Lung microvascular endothelial cell (primary cell): ENCODE results near the gene KCNJ2. TPM values are rescaled to one million over a fixed set of nuclear protein-coding genes. Genes with fewer than 3 reads are reported as not detected.

Experiments
- DNase-seq, 2 donors: peaks; one replicate each; pipeline versions ENCODE4 v3.0.0 to v3.0.0-alpha.2; 2010; ENCODE audit warnings: low read depth in 2 of 2
- total RNA-seq: library from RNA; depleted of rRNA; stranded (reverse); fragments of >200 nt; gene quantifications from 2 replicates; pipeline ENCODE4 v1.2.1, GENCODE V29; 2014

KCNJ2 gene
- total RNA-seq, 1 donor from 2014 or later, result 0.79 TPM

DNA sequence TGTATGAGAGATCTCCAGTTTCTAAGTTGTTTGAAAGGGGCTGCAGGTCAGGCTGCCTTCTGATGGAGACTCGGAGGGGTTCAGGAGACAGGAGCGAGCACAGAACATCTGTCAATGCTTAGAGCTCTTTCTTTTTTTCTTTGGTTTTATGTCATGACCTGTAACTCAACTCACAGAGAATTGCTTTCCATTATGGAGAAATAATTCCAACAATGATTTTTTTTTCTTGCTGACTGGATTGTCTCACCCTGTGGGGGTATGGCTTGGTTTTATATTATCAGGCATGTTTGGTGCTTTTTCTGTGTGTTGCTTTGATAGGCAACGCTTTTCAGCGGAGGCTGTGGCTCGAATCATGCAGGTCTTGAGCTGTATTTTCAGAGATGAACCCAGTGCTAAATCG lies 10.7 kb upstream of the KCNJ2 start:
- DNase-seq, result peak; percentile 26 to 57

- DNase-seq, result peak in 1 of 2 donors; percentile 81
Measured at GRCh38 chr17:70159980-70160379, 9.4 kb upstream of the KCNJ2 start.

DNA sequence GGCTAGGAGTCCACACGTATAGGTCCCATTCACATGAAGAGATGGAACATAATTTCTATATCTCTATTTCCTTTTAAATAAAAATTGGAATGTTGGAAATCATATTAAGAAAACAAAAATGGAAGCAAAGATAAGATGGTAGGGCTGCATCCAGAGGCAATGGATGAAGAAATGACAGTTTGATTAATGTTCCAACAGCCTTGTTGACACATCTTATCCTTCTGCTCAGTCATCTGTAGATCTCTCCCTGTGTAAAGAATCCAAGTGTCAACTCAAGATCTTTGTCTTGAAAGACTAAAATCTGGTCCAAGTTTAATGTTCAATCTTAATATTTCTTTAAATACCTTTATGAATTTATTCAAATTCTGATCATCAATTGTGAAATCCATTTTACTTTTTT lies 7.8 kb upstream of the KCNJ2 start:
- no peak for DNase-seq

DNA sequence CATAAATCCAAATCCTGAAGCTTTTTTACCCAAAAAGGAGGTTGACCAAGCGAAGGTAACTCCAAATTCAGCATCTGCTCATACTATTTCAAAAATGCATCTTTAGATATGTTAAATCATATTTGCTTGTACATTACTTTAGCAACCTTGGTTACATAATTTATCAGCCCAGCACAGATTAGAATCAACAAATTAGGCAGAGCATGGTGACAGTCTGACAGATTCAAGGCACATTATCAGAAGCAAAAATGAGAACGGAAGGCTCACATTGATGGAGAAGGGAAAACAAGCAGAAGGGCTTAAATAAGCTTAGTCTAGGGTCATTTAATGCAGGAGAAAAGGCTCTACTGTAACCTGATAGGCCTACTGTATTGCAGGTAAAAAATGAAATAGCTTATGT lies 3.9 kb upstream of the KCNJ2 start:
- DNase-seq, result no peak

DNA sequence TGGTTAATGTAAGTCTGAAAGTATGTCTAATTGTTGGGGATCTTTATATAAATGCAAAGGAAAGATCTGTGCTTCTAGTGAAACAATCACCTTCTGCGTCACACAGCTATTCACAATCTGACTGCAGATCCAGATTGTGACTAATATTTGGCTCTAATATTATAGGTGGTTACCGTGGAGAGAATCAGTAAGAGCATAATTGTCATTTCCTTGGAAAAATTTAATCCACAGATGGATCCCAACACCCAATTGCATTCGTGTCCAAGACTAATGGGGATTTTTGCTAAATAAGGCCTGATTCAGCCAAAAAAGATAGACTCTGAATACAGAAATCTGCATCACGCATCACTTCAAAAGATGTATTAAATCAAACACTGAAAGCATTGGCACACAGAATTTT lies 2.7 kb upstream of the KCNJ2 start:
- peak; percentile 17 to 54 for DNase-seq

GRCh38 chr17:70168044-70168976 lies 1.0 kb upstream of the KCNJ2 start:
- peak; percentile 77 to 92 for DNase-seq

- peak; percentile 6 to 11 for DNase-seq
Measured at GRCh38 chr17:70169709-70170597, 621 bp downstream of the KCNJ2 start.

GRCh38 chr17:70171159-70171558 lies 1.8 kb downstream of the KCNJ2 start:
- no peak for DNase-seq

GRCh38 chr17:70172449-70172848 lies 3.1 kb downstream of the KCNJ2 start:
- DNase-seq, result no peak

GRCh38 chr17:70172923-70173322 lies 3.6 kb downstream of the KCNJ2 start:
- no peak for DNase-seq

- DNase-seq, result no peak
Measured at GRCh38 chr17:70173681-70174080, 4.3 kb downstream of the KCNJ2 start.

DNA sequence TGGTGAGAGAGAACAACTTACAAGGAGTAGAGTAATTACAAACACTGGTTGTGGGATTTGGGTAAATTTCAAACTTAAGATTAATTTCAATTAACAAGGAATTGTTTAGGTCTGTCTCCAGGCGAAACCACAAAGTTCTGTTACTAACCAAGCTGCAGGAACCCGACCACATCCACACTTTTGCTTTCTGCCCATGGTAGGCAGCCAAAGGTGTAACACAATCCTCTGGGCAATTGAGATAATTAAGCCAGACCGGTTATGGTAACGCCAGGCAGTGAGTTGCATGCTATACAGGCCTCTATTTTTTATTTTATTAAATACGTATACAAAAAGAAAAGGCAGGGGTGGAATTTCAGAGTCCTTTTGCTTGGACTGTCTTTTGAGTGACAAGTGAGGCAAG lies 12.0 kb downstream of the KCNJ2 start:
- no peak for DNase-seq

DNA sequence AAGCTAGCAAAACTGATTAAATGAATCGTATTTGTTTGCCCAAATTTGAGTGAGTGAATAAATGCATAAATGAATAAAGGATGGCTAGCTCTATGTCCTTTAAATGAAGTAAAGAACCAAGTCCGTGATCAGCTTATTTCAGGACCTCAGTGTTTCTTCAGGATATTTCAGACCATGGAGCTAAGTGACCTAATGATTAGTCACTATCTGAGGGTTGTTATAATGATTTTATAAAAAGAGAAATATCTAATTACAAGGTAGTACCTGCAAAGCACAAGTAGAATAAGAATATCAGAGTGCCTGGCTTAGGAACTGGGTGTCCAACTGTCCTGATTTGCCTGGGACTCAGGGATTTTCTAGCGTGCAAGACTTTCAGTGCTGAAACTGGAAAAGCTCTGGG lies 12.5 kb downstream of the KCNJ2 start:
- no peak for DNase-seq

- DNase-seq, result no peak
Measured at GRCh38 chr17:70183508-70183907, 14.2 kb downstream of the KCNJ2 start.

GRCh38 chr17:70184207-70184606 lies 14.9 kb downstream of the KCNJ2 start:
- DNase-seq, result no peak

- DNase-seq, result peak; percentile 12 to 79
Measured at GRCh38 chr17:70184770-70185169, 15.4 kb downstream of the KCNJ2 start.

DNA sequence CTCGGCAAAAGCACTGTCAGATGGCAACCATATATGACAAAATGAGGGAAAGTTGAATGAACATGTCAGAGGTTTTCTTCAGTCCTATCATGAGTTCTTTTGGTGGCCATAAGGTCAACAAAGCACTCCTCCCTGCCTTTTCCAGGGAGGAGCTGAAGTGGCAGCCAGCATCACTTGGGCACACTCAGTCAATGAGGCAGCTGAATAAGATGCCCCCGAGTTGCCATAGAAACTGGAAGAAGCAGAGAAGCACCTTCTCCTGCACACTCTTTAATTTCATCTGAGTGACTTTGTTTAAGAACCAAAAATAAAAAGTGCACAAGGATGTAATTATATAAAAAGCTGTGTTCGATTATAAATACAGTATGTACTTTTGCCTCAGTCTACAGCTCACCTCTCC lies 16.0 kb downstream of the KCNJ2 start:
- no peak for DNase-seq

DNA sequence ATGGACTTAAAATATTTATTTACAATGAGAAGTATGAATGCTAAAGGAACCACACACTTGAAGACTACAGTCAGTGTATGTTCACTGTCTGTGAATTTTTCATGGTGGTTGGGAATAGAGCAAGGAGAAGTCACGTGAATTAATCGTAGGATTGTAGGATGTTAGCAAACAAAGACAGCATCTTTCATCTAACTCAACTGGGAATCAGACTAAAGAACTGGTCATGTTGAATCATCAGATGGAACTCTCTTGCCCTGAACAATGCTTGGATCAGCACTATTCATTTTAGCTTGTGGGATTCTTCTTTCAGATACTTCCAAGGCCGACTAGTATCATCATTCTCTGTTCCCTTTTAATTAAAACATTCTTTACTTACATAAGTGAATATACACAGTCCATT lies 18.1 kb downstream of the KCNJ2 start:
- DNase-seq, result no peak

DNA sequence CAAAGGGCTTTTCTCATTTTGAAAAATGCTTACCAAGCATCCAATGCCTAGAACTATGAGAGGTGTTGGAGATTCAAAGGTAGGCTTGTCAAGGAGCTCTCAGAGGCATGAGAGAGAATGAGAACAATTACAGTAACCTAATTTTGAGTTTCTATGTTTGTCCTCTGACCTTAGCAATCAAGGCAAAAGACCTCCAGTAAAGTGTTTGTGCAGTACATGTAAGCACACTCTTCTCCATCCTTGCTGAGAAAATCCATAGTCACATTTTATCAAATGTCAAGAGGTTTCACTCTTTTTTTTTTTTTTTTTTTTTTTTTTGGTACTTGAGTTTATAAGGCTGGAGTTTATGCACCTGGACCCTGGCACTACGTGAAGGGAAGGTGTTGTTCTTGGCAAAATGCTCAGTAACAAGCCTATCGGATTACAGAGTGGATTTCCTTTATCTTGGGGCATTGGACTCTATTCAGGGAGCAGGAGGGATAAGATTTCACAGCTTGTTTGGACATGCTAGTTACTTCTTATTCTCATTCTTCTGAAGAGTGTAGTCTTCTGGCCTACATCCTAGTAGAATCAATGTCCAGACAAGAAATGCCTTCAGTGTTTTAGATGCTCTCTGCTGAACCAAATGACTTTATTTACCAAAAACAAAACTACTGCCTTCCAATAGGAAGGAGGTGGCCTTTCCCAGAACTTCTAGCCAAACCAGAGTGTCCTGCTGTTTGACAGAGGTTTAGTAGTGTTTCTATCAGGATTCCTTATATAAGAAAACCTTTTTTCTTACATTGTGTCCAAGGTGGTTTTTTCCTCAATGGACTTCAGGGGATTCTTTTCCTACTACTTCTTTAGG lies 21.9 kb downstream of the KCNJ2 start:
- no peak for DNase-seq

DNA sequence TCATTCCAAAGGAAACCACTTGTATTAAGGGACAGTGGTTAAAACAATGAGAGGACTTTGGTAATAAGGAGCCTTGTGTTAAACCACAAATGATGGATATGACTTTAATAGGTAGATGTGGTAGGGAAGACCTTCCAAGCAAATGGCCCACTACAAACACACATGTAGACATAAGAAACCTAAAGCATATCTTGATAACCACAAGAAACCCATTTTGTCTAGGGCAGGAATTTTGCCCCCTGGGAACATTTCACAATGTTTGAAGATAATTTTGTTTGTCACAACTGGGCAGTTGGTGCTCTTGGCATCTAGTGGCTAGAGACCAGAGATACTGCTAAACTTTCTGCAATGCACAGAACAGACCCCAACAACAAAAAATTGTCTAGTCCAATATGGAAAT lies 25.8 kb downstream of the KCNJ2 start:
- no peak for DNase-seq

GRCh38 chr17:70201872-70202419 lies 32.6 kb downstream of the KCNJ2 start:
- DNase-seq, result no peak
